GM18498 (cell line): Measurements from ENCODE around the gene CEACAM1.
"Not testable (repeated sequence)": the region's sequence is repeated elsewhere in the genome, so short reads cannot be mapped to it uniquely, and the experiment has no call there.

Source experiments
- ATAC-seq: cut with Tn5 transposase; IDR thresholded peaks from one replicate; pipeline ENCODE4 v1.9.1; 2021; ENCODE audit warnings: mild to moderate bottlenecking, moderate library complexity; ENCODE audit not compliant: unreplicated experiment

Gene CEACAM1

DNA sequence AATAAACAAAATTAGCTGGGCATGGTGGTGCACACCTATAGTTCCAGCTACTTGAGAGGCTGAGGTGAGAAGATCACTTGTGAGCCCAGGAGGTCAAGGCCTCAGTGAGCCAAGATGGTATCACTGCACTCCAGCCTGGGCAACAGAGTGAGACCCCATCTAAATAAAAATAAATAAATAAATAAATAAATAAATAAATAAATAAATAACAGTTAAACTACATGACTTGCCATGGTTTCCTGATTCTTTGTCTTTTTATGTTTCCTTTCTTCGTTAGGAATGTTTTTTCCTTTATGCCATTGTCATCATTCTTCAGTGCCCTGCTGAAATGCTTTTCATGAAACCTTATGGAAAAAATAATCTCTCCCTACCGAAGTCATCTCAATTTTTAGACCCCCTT, 50.3 kb downstream of the CEACAM1 start:
- ATAC-seq = no peak

DNA sequence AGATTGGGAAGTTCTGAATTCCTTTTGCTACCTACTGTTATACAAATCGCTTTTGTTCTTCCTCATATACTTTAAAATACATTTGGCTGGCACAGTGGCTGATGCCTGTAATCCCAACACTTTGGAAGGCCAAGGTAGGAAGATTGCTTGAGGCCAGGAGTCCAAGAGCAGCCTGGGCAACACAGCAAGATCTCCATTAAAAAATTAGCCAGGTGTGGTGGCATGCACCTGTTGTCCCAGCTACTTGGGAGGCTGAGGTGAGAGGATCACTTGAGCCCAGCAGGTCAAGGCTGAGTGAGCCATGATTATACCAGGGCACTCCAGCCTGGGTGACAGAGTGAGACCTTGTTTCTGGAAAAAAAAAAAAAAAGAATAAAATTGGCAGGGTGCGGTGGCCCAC, 51.2 kb downstream of the CEACAM1 start:
- ATAC-seq = no peak

DNA sequence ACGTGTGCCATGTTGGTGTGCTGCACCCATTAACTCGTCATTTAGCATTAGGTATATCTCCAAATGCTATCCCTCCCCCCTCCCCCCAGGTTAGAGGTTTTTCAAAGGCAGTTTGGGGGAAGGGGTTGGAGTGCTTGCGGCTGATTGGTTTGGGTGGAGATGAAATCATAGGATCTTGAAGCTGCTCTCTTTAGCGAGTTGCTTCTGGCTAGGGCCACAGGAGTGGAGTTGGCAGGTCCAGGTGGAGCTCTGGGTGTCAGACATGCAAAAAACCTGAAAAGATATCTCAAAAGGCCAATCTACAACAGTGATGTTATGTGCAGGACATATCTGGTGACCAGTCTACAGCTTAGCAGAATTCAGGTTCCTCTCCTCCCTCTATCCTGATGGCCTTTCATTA, 52.9 kb downstream of the CEACAM1 start:
- ATAC-seq = no peak

DNA sequence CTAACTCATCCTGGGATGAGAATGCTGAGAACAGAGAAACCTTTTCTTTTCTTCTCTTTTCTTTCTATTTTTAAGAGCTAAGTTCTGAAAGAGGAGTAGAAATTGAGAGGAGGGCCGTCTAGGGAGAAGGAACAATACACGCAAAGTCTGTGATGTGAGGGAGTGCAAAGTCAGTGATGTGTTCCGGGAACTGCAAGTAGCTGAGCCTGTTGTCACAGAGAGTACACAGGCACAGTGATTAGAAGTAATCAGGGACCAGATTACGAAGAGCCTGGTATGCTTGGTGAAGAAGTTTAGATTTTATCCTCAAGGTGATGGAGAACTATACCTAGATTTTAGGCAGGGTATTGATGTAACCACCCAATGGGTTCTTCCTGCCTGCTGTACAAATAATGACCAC, 53.5 kb downstream of the CEACAM1 start:
- no peak for ATAC-seq

DNA sequence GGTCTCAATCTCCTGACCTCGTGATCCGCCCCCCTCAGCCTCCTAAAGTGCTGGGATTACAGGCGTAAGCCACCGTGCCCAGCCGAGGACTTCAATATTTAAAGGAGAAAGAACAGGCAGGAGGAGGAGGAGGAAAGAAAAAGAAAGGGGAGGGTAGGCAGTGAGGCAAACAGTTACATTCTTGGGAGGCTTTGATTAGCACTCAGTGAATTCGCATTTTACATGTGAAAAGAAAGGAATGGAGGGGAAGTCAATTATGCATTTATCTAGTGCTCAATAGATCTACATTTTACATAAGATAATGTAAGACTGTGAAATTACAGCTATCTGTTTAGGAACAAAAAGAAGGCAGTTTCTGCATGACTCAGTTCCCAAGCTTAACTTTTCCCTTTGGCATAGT, 54.6 kb downstream of the CEACAM1 start:
- no peak for ATAC-seq

DNA sequence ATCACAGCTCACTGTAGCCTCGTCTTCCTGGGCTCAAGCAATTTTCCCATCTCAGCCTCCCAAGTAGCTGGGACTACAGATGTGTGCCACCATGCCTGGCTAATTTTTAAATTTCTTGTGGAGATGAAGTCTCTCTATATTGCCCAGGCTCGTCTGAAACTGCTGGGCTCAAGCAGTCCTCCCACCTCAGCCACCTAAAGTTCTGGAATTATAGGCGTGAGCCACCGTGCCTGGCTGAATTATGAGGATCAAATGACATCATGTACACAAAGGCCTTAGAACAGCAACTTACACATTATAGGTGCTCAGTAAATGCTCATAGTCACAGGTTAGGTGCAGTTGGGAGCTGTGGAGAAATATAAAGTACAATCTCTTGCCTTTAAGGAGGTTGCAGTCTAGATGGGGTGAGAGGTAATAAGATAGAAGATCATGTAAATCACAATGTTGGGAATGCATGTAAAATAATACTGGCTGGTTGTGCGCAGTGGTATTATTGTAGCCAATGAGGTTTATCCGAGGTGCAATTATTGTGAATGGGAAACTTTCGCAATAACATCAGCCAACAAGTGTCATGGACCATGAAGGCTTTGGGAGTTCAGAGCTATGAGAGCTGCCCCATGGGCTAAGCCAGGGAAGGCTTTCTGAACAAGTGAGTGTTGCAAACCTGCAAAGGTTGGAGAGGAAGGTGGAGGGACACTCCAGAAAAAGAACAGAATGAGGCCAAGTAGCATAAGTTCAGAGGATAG, 55.7 kb downstream of the CEACAM1 start:
- ATAC-seq = no peak

DNA sequence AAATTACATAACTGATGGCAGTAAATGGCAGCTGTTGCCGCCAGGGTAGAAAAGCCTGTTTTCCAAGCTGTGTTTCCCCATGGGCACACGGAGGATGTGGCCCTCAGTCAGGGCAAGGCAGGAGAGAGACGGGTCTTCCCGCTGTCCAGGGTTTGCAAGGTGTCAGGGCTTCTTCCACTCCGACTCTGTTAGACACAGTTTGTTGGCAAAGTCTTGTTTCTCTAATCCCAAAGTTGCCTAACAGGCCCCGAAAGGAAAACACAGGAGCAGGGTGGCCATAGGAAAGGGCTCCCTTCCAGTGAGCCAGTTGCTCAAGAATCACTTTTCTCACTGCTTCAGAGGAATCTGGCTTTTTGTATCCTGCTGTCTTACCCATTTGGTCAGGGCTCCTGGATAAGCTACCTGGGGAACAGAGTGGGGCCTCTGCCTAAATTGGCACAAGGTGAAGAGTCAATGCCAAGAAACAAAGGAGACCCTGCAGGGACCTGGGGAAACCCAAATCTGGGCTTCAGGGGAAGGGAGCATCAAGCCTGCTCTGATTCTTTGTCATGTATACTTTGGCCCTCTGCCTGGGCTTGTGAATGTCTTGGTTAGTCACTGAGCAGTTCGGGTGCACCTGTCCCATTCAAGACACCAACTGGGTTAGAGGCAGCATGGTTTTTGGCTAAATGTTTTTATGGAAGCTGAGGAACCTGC, 56.6 kb downstream of the CEACAM1 start:
- ATAC-seq = no peak

DNA sequence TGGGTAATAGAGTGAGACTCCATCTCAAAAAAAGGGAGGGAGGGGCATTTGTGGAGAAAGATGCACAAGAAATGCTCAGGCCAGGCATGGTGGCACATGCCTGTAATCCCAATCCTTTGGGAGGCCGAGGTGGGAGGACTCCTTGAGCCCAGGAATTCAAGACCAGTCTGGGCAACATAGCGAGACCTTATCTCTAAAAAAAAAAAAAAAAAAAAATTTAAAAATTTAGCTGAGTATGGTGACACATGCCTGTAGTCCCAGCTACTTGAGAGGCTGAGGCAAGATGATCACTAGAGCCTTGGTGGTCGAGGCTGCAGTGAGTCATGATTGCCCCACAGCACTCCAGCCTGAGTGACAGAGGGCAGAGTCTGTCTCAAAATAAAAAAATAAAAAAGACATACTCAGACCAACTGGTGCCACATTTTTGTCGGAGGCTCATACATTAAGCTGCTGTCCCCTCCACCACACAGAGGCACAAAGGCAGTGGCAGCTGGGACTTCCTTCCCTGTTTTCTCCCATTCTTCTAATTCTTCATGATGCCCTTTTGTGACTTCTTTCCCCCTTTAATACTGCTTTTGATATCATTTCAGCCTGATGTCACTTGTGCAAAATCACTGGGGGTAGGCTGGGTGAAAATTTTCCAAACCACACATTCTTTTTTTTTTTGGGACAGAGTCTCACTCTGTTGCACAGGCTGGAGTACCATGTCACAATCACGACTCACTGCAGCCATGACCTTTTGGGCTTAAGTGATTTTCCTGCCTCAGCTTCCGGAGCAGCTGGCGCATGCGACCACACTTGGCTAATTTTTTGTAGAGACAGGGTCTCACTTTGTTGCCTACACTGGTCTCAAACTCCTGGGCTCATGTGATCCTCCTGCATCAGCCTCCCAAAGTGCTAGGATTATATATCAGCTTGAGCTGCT, 58.7 kb downstream of the CEACAM1 start:
- ATAC-seq = no peak

DNA sequence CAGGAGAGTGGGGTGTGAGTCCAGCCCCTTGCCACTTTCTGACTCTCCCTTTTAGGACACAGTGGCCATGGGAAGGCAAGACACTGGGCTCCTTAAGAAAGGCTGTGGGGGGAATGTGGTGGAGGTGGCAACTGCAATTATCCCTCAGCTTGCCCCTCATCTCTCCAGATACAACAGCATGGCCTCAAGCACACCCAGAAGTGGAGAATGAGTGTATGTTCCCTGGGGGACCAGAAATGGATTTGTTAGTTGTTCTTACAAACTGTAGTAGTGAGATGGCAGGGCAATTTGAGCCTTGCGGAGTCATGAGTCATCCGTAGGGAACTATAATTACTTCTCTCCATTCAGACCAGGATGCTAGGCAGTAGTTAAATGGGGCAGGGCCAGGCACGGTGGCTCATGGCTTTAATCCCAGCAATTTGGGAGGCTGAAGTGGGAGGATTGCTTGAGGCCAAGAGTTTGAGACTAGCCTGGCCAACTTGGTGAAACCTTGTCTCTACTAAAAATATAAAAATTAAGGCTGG, 59.9 kb downstream of the CEACAM1 start:
- ATAC-seq = no peak

DNA sequence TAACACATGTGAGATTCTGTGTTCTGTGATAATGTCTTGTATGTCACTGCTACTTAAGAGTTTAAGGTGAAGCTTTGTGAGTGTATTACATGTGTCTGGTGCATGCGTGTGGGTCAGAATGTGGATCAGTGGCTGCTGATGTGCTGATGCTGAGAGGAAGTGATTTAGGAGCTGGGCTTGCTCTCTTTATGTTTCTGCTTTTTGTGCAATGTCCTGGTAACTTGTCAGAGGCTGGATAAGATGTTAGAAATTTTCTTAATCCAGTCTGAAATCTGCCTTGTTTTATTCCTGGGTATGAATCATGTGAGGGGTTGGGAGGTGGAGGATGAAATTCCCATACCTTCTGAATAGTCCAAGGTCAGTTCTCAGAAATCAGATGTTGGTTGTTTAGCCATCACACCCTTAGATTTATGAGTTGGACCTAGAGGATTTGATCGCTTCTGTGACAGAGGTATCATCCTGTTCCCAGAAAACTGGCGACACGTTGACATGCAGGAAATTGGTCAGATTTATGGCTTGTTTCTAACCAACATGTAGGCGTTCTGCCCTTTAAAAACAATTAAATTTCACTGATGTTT, 61.0 kb downstream of the CEACAM1 start:
- ATAC-seq = no peak

DNA sequence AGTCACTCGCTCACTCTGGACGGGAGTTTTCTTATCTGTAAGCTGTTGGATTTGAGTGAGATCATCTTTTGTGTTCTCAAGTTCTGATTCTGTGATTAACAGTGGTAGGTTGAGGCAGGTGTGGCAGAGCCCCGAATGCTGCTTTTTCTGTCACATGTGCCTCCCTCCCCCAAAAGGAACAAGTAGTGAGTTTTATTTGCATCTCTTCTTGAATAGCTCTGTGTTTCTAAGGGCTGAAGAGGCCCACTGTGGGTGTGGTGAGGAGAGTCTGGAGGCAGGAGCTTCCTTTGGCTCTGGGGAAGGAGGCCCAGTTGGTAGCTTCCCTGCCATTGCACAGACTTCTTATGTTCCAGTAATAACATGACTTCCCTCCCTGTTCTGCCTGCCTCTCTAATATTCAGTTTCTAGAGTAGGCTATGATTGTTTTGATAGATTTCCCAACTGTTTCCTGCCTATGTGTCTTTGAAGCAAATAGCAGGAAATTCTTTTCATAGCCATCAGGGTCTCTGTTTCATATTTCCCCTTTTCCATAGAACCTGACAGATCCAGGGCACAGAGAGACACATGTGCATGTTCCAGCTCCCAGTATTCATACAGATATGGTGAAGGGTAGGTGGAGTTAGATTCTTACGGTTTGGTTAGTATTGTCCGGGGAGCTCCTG, 61.6 kb downstream of the CEACAM1 start:
- peak; percentile 21 for ATAC-seq

DNA sequence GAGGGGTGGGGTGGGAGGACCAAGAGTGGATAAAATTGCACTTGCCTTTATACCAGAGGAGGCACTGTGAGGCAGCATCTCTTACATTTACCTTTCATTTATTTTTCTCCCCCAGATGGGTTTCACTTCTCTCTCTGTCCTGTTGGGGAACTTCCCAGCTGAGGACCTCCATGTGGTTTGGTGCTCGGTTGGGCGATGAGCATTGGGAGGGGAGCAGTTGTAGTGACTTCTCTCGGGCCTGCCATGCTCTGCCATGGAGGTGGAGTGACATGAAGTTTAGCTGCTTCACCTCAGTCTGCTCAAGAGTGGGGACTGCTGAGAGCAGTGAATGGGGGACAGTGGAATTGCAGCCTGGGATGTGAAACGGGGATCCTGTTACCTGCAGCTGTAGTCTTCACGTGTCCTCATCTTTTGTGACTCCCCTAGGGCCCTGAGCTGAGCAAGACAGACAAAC, 62.4 kb downstream of the CEACAM1 start:
- ATAC-seq = peak; percentile 66

DNA sequence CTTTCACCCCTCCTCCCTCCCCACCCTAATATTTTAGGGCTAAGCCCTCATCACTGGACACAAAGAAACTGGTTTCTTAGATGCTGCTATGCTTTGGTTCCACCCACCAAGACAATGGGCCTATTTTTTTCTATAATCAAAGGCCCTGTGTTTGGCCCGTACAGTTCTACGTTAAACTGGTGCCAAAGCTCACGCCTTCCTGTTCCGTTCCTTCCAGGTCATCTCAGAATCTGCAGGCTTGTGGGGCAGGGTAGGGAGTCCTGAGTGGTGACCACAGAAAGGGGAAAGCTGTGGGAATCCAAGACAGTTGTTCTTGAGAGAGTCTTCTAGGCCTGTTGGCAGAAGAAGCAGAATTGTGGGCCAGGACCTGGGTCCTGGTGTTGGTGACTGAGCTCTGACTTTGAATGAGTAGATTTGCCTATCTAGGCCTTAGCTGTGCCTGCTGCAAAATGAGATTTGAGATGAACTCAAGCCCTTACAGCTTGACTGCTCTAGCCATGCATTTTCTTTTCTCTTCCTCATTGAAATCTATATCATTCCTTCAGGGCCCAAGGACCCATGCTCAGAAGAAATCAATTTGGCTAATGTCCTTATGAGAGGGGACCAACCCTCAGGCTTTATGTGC, 66.5 kb downstream of the CEACAM1 start:
- no peak for ATAC-seq

DNA sequence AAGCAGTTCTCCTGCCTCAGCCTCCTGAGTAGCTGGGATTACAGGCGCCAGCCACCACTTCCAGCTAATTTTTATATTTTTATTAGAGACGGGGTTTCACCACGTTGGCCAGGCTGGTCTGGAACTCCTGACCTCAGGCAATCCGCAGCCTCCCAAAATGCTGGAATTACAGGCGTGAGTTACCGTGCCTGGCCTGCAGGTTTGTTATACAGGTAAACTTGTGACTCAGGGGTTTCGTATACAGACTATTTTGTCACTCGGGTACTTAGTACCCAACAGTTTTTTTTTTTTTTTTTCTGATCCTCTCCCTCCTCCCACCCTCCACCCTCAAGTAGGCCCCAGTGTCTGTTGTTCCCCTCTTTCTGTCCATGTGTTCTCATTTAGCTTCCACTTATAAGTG, 67.0 kb downstream of the CEACAM1 start:
- ATAC-seq = not testable (repeated sequence)

DNA sequence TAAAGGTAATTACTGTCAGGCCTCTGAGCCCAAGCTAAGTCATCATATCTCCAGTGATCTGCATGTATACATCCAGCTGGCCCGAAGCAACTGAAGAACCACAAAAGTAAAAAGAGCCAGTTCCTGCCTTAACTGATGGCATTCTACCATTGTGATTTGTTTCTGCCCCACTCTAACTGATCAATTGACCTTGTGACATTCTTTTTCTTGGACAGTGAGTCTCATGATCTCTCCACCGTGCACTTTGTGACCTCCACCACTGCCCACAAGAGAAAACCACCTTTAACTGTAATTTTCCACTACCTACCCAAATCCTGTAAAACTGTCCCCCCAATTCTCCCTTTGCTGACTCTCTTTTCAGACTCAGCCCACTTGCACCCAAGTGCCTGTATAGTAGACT, 68.4 kb downstream of the CEACAM1 start:
- ATAC-seq = no peak
